Hepatocyte (in vitro differentiated cells): ENCODE results near the gene RAB11FIP4. TPM values are rescaled to one million over a fixed set of nuclear protein-coding genes. Genes with fewer than 3 reads are reported as not detected.

Experiments used
- DNase-seq: peaks from one replicate; pipeline ENCODE4 v3.0.0-alpha.2; 2016; ENCODE audit warnings: low spot score
- H2AFZ ChIP-seq: fragments of 200-600 bp; sonication (generic); 2 replicates; pipeline ENCODE4 v1.6.0; 2016; ENCODE audit warnings: antibody characterized with exemption, mild to moderate bottlenecking
- H3K27ac ChIP-seq: fragments of 200-600 bp; sonication (generic); 2 replicates; pipeline ENCODE4 v1.5.1; 2016; ENCODE audit warnings: mild to moderate bottlenecking
- H3K27me3 ChIP-seq: fragments of 200-600 bp; sonication (generic); 2 replicates; pipeline ENCODE4 v1.6.1; 2016
- H3K36me3 ChIP-seq: fragments of 200-600 bp; sonication (generic); replicated peaks from 2 replicates; pipeline ENCODE4 v1.5.1; 2016; ENCODE audit warnings: low read depth; ENCODE audit not compliant: insufficient read depth
- H3K4me1 ChIP-seq: fragments of 200-600 bp; sonication (generic); 2 replicates; pipeline ENCODE4 v1.5.1; 2016; ENCODE audit warnings: mild to moderate bottlenecking, moderate library complexity; ENCODE audit not compliant: insufficient read depth
- H3K4me2 ChIP-seq: fragments of 200-600 bp; sonication (generic); 2 replicates; pipeline ENCODE4 v1.6.0; 2016
- H3K4me3 ChIP-seq: fragments of 200-600 bp; sonication (generic); 2 replicates; pipeline ENCODE4 v1.5.1; 2016; ENCODE audit warnings: mild to moderate bottlenecking
- H3K79me2 ChIP-seq: fragments of 200-600 bp; sonication (generic); 2 replicates; pipeline ENCODE4 v1.6.0; 2017; ENCODE audit warnings: mild to moderate bottlenecking
- H3K9me2 ChIP-seq: fragments of 200-600 bp; sonication (generic); replicated peaks from 2 replicates; pipeline ENCODE4 v1.6.0; 2017; ENCODE audit warnings: mild to moderate bottlenecking; ENCODE audit not compliant: insufficient read depth
- H3K9me3 ChIP-seq: fragments of 200-600 bp; sonication (generic); 2 replicates; pipeline ENCODE4 v1.5.1; 2016; ENCODE audit warnings: low read depth, mild to moderate bottlenecking
- H4K20me1 ChIP-seq: fragments of 200-600 bp; sonication (generic); 2 replicates; pipeline ENCODE4 v1.6.0; 2016; ENCODE audit warnings: mild to moderate bottlenecking; ENCODE audit not compliant: insufficient read depth, poor library complexity, severe bottlenecking
- EZH2 ChIP-seq: fragments of 200-600 bp; sonication (generic); IDR thresholded peaks from 2 replicates; pipeline ENCODE4 v1.6.1; 2016; ENCODE audit warnings: antibody characterized with exemption, mild to moderate bottlenecking, borderline replicate concordance
- EZH2phosphoT487 ChIP-seq: fragments of 200-600 bp; sonication (generic); IDR thresholded peaks from one replicate; pipeline ENCODE4 v1.6.1; 2018; ENCODE audit warnings: antibody characterized with exemption, mild to moderate bottlenecking, low read depth, moderate library complexity; ENCODE audit not compliant: unreplicated experiment, severe bottlenecking
- WGBS: methylation state at CpG from one replicate; pipeline ENCODE4 v1.1.6; 2016; ENCODE audit warnings: low lambda C conversion rate; ENCODE audit errors: missing lambda C conversion rate; 5-methylcytosine and 5-hydroxymethylcytosine counted together
- polyA plus RNA-seq: library from polyadenylated mRNA; unstranded; fragments of >200 nt; fragmentation: Nextera tagmentation; extraction: Ambion mirVana; gene quantifications from 2 replicates; pipeline ENCODE4 v1.2.1, GENCODE V29; 2016
- total RNA-seq: library from RNA; depleted of rRNA; stranded (reverse); fragments of >200 nt; gene quantifications from 2 replicates; pipeline ENCODE4 v1.2.3, GENCODE V29; 2014
- TF ChIP-seq, protein P1 (sequence below): fragments of 200-600 bp; sonication (generic); IDR thresholded peaks from 2 replicates; pipeline ENCODE4 v1.5.1; 2016; ENCODE audit warnings: antibody characterized with exemption, mild to moderate bottlenecking; ENCODE audit not compliant: poor library complexity

Gene RAB11FIP4
- total and polyA plus RNA-seq, 2 experiments from 2014 or later = 25.8 to 35.6 TPM

DNA sequence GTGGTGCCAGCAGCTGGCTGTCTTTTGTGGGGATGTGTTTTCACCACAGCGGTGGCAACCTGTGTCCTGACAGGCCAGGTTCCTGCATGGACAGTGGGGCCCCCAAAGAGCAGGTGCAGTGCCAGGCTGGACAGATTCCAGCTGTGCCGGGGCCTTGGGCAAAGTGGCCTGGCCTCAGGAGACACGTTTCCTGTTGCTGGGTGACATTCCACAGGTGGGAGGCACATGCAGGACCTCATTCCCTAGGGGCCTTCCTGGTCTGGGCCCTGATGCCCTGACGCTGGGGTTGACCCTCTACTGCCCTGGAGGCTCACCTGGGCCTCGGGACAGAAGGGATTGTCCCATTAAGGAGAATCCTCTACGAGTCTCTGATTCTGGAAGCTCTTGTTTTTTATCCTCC lies 182.4 kb downstream of the RAB11FIP4 start:
- H3K27me3 ChIP-seq = no peaks in the 10 kb centered on the region
- peaks cover 4% of the 10 kb centered on the region for H3K4me1 ChIP-seq
- WGBS = 73% methylated on average over 6 of the region's 6 CpGs

DNA sequence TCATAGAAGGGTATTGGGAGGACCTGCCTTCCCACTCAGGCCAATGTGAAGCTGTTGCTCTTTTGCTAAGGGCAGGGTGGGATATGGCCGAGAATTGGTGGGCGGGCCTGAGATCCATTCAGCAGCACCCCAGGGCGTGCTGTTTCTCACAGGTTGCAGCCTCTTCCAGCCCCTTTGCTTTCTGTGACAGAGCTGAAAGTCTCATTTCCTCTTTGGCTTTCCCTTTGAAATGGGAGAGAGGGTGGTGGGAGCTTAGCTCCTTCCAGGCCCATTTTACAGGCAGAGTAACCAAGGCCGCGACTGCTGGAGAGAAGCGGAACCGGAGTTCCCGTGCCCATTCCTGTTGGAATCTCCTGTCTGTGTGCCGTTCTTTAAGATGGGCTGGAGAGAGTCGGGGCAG lies 183.0 kb downstream of the RAB11FIP4 start:
- WGBS = 95% methylated on average over 10 of the region's 10 CpGs

More for the DNA sequence above, 182.4 kb downstream of the RAB11FIP4 start:
- Histone ChIP-seq H3K27ac (no peak overlapping the region), H4K20me1 (no peaks in the 10 kb centered on the region), H2AFZ (no peak overlapping the region), H3K9me2 (no peaks in the 10 kb centered on the region), H3K9me3 (no peaks in the 10 kb centered on the region), H3K4me2 (no peak overlapping the region), H3K36me3 (no peaks in the 10 kb centered on the region), H3K4me3 (no peak overlapping the region), H3K79me2 (peaks cover 56% of the 10 kb centered on the region)
- TF ChIP-seq, protein P1, sequence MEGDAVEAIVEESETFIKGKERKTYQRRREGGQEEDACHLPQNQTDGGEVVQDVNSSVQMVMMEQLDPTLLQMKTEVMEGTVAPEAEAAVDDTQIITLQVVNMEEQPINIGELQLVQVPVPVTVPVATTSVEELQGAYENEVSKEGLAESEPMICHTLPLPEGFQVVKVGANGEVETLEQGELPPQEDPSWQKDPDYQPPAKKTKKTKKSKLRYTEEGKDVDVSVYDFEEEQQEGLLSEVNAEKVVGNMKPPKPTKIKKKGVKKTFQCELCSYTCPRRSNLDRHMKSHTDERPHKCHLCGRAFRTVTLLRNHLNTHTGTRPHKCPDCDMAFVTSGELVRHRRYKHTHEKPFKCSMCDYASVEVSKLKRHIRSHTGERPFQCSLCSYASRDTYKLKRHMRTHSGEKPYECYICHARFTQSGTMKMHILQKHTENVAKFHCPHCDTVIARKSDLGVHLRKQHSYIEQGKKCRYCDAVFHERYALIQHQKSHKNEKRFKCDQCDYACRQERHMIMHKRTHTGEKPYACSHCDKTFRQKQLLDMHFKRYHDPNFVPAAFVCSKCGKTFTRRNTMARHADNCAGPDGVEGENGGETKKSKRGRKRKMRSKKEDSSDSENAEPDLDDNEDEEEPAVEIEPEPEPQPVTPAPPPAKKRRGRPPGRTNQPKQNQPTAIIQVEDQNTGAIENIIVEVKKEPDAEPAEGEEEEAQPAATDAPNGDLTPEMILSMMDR = no peak
- DNase-seq = no peak

GRCh38 chr17:31575043-31575442 lies 183.6 kb downstream of the RAB11FIP4 start:
- Histone ChIP-seq H3K4me1 (peaks cover 4% of the 10 kb centered on the region), H3K4me2 (no peak overlapping the region), H3K9me2 (no peaks in the 10 kb centered on the region), H3K9me3 (no peaks in the 10 kb centered on the region), H4K20me1 (no peaks in the 10 kb centered on the region), H2AFZ (no peak overlapping the region), H3K79me2 (peaks cover 44% of the 10 kb centered on the region), H3K4me3 (no peak overlapping the region), H3K27ac (no peak overlapping the region), H3K27me3 (no peaks in the 10 kb centered on the region), H3K36me3 (no peaks in the 10 kb centered on the region)
- no peak for DNase-seq
- WGBS = 87% methylated on average over 12 of the region's 13 CpGs
- TF ChIP-seq EZH2 (no peak), EZH2phosphoT487 (no peak)
- TF ChIP-seq, protein P1 = no peak

More for the DNA sequence above, 183.0 kb downstream of the RAB11FIP4 start:
- no peaks in the 10 kb centered on the region for H3K36me3 ChIP-seq
- no peak overlapping the region for H3K27ac ChIP-seq
- H3K4me3 ChIP-seq = no peak overlapping the region
- DNase-seq = no peak
- H3K27me3 ChIP-seq = no peaks in the 10 kb centered on the region
- H3K4me1 ChIP-seq = peaks cover 4% of the 10 kb centered on the region
- peaks cover 50% of the 10 kb centered on the region for H3K79me2 ChIP-seq
- TF ChIP-seq, protein P1 = no peak
- TF ChIP-seq EZH2phosphoT487 (no peak), EZH2 (no peak)
- H3K9me3 ChIP-seq = no peaks in the 10 kb centered on the region
- H3K9me2 ChIP-seq = no peaks in the 10 kb centered on the region
- H2AFZ ChIP-seq = no peak overlapping the region
- no peak overlapping the region for H3K4me2 ChIP-seq
- no peaks in the 10 kb centered on the region for H4K20me1 ChIP-seq

- DNase-seq = no peak
- 61% methylated on average over 4 of the region's 4 CpGs for WGBS
- no peak overlapping the region for H3K27ac ChIP-seq
- TF ChIP-seq, protein P1 = no peak
- TF ChIP-seq EZH2 = no peak
- no peak for TF ChIP-seq EZH2phosphoT487
- H3K27me3 ChIP-seq = no peaks in the 10 kb centered on the region
- no peaks in the 10 kb centered on the region for H4K20me1 ChIP-seq
- H3K79me2 ChIP-seq = peaks cover 19% of the 10 kb centered on the region
- no peak overlapping the region for H2AFZ ChIP-seq
- H3K4me3 ChIP-seq = no peak overlapping the region
- H3K36me3 ChIP-seq = no peaks in the 10 kb centered on the region
- no peak overlapping the region for H3K4me2 ChIP-seq
- H3K9me2 ChIP-seq = no peaks in the 10 kb centered on the region
- H3K4me1 ChIP-seq = peaks cover 3% of the 10 kb centered on the region
- no peaks in the 10 kb centered on the region for H3K9me3 ChIP-seq
Measured at GRCh38 chr17:31579265-31579664, 187.8 kb downstream of the RAB11FIP4 start.
